Head of caudate nucleus (tissue), 42 donors: Measurements from ENCODE around the gene ZNF638.
A peak's percentile ranks its signal among the peaks of the same experiment; 100 is the strongest.

Experiments
- DNase-seq, 42 donors: peaks; one replicate each; pipeline versions ENCODE4 v3.0.0 to v3.0.0-alpha.2; 2020 to 2021; ENCODE audit warnings: mixed read lengths in 7 of 42
- intact Hi-C: fragments of 100-400 bp; cut with DNase I; formaldehyde crosslinking; loops from one replicate; pipeline ENCODE4 v1.15.0; 2022

ZNF638 gene

DNA sequence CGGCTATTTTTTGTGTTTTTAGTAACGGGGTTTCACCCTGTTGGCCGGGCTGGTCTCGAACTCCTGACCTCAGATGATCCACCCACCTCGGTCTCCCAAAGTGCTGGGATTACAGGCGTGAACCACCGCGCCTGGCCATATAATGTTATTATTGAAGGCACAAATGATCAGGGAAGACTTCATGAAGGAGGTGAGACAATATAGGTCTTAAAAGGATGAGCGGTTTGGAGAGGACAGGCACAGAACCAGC, 326 bp upstream of the ZNF638 start:
- DNase-seq = peak in 8 of 42 donors; percentile 5 to 56 (median 23)
- intact Hi-C loops = loop anchor here (5.0 kb wide), 1 partner anchor 104 kb away; the partner anchor contains the start of gene PAIP2B

DNA sequence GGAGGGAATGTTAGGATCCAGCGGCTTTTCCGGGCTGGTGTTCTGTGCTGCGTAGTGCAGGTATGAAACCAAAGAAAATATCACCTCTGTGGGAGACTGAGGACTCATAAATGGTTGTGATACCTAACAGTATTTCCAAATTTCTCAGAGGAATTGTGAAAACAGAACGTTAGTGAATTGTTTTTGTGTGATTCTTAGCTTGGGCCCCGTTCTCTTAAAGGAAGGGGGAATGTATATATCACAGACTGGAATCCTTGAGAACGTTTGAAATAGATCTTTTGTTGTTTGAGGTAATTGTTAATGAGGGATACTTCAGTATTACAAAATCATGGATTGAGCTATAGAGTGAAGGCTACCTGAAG, 834 bp downstream of the ZNF638 start:
- no peak for DNase-seq
- intact Hi-C loops = loop anchor here (5.0 kb wide), 1 partner anchor 105 kb away; the partner anchor contains the start of gene PAIP2B

DNA sequence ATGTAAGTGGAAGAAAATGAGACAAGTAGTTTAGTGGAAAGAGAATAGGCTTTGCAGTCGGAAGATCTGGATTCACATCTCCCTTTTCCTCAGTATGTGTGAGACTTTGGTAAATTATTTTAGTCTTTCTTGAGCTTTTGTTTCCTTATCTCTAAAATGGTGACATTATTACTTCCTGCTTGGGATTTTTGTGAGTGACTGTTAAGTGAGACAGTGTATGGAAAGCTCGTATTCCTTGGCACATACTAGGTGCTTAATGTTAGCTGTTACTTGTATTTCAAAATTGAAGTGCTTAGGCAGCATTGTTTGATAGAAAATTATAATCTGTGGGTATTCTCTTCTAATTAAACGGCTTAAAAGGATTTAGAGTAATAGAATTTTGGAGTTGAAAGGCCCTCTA, 2.0 kb downstream of the ZNF638 start:
- no peak for DNase-seq
- intact Hi-C loops = loop anchor here (5.0 kb wide), 1 partner anchor 106 kb away; the partner anchor contains the start of gene PAIP2B

DNA sequence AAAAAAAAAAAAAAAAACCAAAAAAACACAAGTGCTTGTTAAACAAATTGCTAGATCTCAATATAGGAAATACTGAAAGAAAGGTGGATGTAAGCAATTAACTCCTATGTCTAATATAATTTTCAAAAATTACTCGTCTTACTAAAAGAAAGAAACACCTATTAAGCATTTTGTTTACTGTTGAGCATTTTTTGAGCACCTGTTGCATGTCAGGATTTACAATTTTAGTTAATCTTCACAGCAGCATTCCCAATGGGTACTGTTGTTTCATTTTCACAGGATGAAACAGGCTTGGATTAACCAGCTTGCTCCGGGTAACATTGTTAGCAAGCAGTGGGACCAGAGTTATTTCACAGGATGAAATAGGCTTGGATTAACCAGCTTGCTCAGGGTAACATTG, 4.8 kb downstream of the ZNF638 start:
- intact Hi-C loops = no loop called here
- DNase-seq = no peak

DNA sequence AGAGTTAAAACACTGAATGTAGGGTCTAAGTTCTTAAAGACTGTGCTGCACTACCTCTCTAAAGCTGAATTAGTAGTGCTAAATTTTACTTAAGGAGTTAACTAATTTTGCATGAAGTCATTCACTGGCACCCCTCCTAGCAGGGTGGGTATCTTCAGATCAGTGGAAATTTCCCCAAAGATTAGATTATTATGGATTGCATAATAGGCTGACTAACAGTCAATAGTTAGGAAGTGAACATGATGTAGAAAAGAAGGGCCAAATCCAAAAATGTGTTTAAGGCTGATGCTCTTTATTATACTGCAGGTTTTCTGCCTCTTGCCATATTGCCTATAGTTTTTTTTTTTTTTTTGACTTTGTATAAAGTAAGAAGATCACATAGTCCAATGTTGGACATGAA, 5.2 kb downstream of the ZNF638 start:
- DNase-seq = no peak
- intact Hi-C loops = no loop called here

DNA sequence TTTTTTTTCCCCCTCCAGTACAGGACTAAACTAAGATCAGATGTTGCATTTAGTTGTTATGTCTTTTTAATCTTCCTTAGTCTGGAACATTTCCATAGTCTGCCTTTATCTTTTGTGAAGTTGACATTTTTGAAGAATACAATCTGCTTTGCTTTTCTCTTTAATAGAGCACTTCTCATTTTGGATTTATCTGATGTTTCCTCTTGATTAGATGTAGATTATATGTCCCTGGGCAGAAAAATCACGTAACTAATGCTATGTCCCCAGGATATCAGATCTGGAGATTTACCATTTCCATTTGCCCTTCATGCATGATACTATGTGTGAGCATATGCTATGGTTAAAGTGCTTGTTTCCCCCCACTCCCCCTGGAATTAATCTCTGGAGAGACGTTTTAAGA, 6.2 kb downstream of the ZNF638 start:
- intact Hi-C loops = no loop called here
- no peak for DNase-seq

DNA sequence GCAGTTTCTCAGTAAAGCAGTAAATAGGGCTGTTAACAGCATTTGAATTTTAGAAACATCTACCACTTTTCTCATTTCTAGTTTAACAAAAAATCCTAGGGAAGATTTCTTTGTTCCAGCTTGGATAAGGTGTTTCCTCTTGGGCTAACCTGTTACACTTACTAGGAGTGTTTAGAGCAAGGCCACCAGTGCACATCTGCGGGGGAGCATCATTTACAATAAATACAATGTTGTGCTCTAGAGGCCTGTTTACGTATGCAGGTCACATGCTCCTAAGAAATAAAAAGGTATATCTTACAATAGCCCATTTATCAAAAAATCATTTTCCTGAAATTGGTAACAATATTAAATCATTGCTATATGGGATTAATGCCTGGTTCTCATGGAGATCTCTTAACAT, 8.1 kb downstream of the ZNF638 start:
- no peak for DNase-seq
- intact Hi-C loops = no loop called here

DNA sequence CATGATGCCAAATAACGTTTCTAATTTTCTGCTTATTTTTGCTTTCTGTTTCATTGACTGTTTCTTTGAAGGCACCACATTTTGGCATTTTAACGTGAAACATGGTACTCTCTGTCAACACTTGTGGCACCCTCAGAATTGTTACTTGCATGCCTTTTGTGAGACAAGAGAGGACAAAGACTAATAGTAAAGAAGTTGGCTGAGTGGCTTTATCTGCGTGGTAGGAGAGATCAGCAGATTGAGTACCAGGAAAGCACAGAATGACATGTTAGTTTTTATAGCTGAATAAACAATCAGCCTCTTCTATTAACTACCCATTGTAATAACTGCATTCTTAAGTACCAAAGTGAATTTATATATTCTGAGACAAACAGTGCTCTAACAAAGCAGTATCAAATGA, 8.6 kb downstream of the ZNF638 start:
- no peak for DNase-seq
- intact Hi-C loops = no loop called here

DNA sequence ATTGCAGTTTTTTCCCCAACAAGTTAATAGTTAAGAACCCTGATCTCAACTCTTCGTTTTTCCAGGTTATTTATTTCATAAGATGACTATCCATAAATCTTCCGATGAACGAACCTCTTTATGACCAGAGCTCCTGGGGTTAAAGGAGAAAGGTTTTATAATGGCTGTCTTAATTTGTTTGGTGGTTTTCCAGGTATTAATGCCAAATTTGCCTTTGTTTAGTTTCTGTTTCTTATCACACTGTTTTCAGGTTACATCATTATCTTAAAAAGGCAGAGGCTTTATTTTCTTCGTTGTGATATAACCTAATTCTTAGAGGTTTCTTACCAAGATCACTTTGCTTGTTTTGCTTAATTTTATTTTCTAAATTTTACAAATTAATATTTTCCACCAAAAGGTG, 10.1 kb downstream of the ZNF638 start:
- intact Hi-C loops = no loop called here
- DNase-seq = no peak

DNA sequence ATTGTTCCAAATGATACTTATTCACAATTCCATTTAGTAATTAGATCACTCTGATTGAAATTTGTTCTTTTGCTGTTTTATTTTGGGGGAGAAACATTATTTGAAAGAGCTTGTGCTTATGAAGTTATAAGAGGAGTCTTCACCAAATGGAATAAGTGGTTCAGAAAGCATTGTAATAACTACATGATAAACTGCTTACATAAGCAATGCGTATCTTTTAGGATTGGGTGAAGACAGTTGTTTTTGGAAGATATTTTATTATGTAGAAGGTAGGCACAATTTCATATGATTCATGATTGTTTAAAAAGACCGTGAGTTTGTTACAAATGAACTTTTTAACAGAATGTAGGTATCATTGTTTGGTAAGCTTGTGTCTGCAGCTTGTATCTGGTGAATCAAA, 14.5 kb downstream of the ZNF638 start:
- intact Hi-C loops = no loop called here
- no peak for DNase-seq

DNA sequence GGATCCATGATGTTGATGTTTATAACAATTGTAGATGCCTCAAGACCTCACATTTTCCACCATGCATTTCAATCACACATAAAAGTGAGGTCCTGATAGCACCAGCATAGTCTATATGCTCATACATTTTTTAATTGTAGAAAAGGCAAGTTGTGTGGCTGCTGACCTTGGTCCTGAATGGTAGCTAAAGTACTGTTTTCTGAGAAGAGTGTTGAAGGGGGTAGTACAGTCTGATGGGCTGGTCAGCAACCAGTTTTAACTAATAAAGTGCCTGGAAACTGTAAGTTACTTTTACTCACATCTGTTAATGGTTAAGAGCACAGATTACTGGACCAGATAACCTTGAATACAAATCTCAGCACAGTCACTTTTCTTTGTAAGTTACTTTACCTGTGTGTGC, 15.9 kb downstream of the ZNF638 start:
- intact Hi-C loops = no loop called here
- DNase-seq = no peak

DNA sequence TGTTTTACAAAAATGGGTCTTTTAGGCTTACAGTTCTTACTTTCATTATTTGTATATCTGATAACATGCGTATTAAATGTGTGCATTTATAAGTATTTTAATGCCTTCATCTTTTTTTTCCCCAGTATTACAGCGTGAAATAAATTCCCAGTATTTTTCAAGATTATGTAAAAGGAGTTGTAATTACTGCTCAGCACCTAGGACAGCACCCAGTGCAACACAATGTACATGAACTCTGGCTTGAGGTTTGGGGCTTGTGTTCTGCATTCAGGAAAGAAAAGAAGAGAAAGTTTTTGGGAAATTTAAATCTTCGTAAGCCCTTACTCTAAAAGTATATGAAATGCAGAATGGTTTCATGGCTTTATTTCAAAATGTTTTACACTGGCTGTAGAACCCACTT, 16.7 kb downstream of the ZNF638 start:
- no peak for DNase-seq
- intact Hi-C loops = no loop called here

DNA sequence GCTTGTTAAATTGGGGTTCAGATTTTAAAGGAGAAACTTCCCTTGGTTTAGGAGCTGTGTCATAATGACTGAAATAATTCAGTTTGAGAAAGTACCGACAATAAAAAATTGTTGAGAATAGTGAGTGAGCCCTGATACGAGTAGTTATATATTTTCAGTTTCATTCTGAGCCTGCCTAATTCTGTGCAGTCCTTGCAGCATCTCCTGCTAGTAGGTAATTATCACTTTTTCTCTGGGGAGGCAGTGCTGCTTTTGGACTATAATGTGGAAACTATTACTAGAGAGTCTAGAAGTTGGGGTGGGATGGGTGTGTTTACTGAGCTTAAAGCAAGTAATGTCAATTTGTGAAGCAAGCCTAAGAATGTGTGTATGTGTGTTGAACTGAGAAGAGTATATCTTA, 21.7 kb downstream of the ZNF638 start:
- intact Hi-C loops = no loop called here
- DNase-seq = no peak

DNA sequence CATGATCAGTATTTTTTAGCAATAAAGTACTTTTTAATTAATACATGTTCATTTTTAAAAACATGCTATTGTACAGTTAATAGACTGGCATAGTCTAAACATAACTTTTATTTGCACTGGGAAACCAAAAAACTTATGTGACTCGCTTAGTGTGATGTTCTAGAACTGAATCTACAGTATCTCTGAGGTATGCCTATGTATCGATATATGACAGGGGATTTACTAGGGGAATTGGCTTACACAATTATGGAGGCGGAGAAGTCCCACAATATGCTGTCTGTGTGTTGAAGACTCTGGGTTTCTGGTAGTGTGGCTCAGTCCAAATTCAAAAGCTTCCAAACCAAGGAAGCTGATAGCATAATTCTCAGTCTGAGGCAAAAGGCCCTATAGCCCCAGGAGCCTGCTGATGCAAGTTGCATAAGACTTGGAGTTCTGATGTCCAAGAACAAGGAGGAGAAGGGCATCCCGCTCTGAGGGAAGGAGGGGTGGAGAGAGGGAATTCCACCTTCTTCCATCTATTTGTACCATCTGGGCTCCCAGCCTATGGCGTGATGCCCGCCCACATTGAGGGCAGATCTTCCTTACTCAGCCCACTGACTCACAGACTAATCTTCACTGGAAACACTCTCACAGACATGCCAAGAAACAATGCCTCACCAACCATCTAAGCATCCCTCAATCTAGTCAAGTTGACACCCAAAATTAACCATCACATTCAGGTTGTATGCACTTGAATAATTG, 27.5 kb downstream of the ZNF638 start:
- DNase-seq = peak in 4 of 42 donors; percentile 20 to 43 (median 23)
- intact Hi-C loops = no loop called here

DNA sequence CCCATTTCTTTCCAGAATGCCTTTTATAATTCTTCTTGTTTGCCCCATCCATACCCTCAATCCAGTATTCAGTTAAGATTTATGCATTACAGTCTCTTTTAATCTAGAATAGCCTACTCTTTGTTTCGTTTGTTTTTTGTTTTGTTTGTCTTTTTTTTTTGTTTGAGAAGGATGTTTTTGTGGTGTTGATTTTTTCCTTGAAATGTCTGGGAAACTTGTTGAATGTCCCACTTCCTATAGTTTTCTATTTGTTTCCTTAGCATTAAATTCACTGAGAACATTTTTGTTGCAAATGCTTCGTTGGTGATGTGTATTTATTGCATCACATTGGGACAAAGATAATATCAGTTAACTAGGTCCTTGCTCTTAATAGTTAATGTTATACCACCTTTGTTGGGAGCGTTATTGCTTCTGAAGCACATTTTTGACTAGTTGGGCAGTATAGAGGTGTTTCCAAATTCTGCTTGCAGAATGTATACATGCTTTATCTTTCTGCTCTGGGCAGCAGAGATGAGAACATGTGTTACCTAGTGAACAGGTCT, 28.9 kb downstream of the ZNF638 start:
- DNase-seq = no peak
- intact Hi-C loops = no loop called here

DNA sequence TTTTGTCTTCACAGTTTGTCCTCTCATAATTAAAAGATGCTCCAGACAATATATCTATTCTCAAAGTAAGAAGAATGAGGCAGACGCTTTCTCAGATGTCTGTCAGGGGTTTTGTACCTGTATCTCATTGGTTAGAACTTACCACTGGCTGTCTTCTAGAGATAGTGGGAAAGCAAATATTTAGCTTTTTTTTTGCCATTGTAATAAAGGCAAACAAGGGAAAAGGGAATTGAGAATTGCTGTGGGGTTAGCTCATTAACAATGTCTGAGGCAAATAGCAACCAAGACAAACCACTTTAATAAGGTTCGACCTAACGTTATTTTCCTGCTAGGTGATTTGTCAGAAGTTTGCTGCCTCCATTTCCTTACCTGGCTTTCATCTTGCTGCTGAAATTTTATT, 30.0 kb downstream of the ZNF638 start:
- DNase-seq = no peak
- intact Hi-C loops = no loop called here

DNA sequence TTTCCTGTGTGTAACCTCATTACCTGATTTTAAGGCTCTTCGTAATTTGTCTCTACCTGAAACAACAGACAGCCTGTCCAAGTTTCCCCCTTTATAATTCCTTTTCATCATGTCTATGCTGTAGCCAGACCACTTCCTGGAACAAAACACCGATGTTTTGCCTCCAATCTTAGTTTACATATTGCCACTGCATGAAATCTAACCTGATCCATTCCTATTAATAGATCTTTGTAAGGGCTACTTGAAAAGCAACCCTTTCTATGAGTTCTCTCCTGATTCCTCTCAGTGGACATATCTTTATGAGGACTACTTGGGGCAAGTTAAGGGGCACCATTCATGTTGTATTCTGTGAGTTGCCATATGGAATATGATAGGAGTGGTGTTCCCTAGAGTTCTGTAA, 30.9 kb downstream of the ZNF638 start:
- intact Hi-C loops = no loop called here
- no peak for DNase-seq

DNA sequence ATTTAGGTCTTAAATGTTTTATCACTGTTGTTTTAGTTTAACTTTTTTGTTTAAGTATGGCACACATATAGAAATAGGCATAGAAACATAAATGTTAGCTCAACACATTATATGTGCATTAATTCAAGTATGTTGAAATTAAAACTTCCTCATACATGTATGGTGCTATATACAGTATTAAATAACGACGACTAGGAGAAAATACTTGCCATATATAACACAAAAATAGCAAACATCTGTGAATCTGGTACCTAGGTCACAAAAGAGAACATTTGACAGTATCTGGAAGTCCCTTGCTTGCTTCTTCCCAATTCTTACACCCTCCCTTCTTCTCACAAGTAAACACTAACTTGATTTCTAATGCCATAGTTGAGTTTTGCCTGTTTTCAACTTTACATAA, 38.4 kb downstream of the ZNF638 start:
- no peak for DNase-seq
- intact Hi-C loops = no loop called here

DNA sequence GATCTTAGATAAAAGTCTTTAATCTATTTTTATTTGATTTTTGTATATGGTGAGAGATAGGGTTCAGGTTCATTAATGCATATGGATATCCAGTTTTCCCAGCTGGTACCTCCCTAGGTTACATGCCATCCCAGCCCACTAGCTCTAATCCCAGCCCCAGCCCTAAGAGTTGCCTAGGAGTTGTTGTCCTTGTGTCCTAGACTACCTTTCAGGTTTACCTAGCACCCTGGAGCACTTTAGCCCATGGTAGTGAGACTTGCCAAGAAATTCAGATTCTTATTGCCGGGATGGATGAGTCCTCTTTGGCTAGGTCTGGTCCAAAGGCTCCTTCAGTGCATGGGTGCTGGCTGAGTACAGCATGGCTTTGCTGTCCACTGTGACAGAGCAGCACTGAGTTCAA, 40.5 kb downstream of the ZNF638 start:
- no peak for DNase-seq
- intact Hi-C loops = no loop called here

DNA sequence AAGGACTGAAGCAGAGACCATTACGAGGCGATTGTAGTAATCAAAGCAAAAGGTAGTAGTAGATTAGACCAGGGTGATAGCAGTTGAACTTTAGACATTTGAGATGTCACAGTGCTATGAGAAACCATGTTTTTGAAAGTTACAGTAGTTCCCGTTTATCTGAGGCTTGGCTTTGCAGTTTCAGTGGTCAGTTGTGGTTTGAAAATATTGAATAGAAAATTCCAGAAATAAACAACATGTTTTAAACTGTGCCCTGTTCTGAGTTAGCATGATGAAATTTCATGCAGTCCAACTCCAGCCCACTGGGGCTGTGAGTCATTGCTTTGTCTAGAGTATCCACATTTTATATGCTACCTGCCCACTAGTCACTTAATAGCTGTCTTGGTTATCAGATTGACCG, 47.5 kb downstream of the ZNF638 start:
- intact Hi-C loops = no loop called here
- DNase-seq = no peak

DNA sequence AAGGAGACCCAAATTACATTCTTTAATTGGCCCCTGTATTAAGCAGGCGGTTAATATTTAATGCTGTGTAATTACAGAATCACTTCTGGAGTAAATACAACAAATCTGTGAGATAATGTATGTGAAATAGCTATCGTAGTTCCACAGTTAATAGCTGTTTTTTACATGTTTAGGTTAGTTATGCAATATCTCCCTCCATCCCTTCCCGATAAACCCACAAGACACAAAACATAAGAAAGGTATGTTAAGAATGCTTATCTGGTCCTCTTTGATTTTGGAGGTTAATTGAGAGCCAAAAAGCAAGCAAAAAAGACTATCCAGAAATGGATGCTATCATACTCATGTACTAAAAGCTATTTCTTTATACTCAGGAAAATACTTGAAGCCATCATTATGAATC, 49.1 kb downstream of the ZNF638 start:
- intact Hi-C loops = no loop called here
- no peak for DNase-seq

DNA sequence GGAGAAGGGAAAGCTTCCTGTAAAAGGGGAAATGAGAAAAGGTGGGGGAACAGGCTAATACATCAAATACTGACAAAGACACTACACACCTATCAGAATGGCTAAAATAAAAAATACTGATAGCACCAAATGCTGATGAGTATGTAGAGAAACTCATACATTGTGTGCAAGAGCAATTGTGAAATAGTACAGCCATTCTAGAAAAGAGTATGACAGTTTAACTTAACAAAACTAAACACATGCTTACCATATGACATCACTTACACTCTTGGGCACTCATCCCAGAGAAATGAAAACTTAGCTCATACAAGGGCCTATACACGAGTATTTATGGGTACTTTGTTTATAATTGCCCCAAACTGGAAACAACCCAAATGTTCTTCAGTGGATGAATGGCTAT, 53.4 kb downstream of the ZNF638 start:
- intact Hi-C loops = no loop called here
- no peak for DNase-seq
